Stimulated activated CD4-positive, alpha-beta T cell treated with anti-CD3 and anti-CD28 coated beads, Interleukin-12 subunit alpha, Interleukin-12 subunit beta, amount 100 ng/mL, for 24 hours (primary cell): ENCODE results near the gene PYGL.
"Not testable (repeated sequence)": the region's sequence is repeated elsewhere in the genome, so short reads cannot be mapped to it uniquely, and the experiment has no call there.

Source experiments
- DNase-seq, 2 experiments: peaks; one replicate each; pipeline ENCODE4 v3.0.0-alpha.2; 2020; ENCODE audit warnings: low read depth in 2 of 2

Gene PYGL

DNA sequence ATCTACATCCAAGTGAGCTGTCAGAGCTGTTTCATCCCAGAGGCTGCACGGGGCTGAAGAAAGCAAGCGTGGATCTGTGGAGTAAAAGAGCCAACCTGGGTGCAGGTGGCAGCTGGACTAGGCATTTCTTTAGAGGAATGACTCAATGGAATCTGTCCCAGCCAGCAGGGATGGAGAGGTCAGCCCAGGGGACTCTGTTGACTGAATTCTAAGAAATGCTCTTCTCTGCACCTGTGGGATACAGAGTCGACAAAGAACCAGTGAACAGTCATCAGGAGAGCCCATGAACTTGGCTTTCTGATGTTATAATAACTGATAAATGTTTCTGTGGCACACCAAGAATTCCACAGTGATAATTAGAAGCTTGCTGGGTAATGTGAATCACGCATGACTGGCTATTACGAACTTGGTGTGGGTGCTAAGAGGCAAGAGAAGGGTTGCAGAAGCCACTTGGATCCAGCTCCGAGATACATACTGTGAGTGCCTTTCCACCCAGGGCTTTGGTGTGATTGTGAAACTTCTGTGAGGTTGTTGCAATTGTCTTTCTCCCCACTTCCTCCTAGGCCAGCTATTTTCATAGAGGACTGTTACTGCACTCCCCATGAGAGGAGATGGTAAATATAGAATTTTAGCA lies 16.2 kb downstream of the PYGL start:
- no peak for DNase-seq

- no peak for DNase-seq
These were observed 17.4 kb downstream of the PYGL start for GRCh38 chr14:50926851-50927386.

DNA sequence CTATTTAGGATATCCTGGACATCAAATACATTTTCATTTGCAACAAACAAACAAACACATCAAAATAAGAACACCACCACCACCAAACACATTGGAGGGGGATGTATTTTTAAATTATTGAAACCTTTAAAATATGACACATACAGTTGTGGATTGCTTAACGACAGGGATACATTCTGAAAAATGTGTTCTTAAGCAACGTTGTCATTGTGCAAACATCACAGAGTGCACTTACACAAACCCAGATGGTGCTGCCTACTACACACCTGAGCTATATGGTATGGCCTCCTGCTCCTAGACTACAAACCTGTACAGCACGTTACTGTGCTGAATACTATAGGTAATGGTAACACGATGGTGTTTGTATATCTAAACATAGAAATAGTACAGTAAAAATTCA lies 19.4 kb downstream of the PYGL start:
- no peak for DNase-seq

GRCh38 chr14:50924236-50924635 lies 20.0 kb downstream of the PYGL start:
- no peak for DNase-seq

GRCh38 chr14:50922803-50923202 lies 21.5 kb downstream of the PYGL start:
- DNase-seq: no peak

GRCh38 chr14:50920482-50921230 lies 23.6 kb downstream of the PYGL start:
- no peak for DNase-seq

DNA sequence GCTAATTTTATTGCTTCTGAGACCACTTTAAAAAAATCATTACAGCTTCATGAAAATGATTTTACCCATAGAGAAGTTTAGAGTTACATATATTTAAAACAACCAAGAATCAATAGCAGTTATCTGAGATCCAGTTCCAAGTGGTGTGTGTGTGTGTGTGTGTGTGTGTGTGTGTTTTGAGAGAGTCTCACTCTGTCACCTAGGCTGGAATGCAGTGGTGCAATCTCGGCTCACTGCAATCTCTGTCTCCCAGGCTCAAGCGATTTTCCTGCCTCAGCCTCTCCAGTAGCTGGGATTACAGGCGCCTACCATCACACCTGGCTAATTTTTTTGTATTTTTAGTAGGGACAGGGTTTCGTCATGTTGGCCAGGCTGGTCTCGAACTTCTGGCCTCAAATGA lies 24.8 kb downstream of the PYGL start:
- DNase-seq: not testable (repeated sequence)

GRCh38 chr14:50917449-50917848 lies 26.8 kb downstream of the PYGL start:
- no peak for DNase-seq

GRCh38 chr14:50910495-50911420 lies 33.5 kb downstream of the PYGL start:
- no peak for DNase-seq

GRCh38 chr14:50906326-50907065 lies 37.8 kb downstream of the PYGL start:
- no peak for DNase-seq

DNA sequence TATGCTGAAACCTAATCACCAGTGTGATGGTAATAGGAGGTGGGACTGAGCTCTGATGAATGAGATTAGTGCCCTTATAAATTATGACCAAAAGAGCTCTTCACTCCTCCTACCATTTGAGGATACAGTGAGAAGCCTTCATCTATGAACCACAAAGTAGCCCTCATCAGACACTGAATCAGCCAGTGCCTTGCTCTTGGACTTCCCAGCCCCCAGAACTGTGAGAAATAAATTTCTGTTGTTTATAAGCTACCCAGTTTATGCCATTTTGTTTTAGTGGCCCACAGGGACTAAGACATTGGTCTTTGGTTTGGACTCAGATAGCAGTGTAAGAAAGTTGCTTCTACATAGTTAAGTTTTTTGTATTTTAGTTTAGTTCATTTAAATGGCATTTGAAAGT lies 39.6 kb downstream of the PYGL start:
- DNase-seq: no peak

GRCh38 chr14:50901361-50901760 lies 42.9 kb downstream of the PYGL start:
- DNase-seq: no peak

- no peak for DNase-seq
These were observed 46.6 kb downstream of the PYGL start for GRCh38 chr14:50897658-50898175.

DNA sequence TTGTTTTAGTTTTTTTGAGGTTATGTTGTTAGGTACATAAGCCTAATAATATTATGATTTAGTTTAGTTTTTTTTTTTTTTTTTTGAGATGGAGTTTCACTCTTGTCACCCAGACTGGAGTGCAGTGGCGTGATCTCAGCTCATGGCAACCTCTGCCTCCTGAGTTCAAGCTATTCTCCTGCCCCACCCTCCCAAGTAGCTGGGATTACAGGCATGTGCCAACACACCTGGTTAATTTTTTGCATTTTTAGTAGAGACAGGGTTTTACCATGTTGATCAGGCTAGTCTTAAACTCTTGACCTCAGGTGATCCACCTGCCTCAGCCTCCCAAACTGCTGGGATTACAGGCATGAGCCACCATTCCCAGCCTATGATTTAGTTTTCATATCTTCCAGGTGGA lies 47.3 kb downstream of the PYGL start:
- DNase-seq: not testable (repeated sequence)

DNA sequence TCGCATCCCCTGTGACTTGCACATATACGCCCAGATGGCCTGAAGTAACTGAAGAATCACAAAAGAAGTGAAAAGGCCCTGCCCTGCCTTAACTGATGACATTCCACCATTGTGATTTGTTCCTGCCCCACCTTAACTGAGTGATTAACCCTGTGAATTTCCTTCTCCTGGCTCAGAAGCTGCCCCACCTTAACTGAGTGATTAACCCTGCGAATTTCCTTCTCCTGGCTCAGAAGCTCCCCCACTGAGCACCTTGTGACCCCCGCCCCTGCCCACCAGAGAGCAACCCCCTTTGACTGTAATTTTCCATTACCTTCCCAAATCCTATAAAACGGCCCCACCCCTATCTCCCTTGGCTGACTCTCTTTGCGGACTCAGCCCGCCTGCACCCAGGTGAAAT lies 47.9 kb downstream of the PYGL start:
- not testable (repeated sequence) for DNase-seq

DNA sequence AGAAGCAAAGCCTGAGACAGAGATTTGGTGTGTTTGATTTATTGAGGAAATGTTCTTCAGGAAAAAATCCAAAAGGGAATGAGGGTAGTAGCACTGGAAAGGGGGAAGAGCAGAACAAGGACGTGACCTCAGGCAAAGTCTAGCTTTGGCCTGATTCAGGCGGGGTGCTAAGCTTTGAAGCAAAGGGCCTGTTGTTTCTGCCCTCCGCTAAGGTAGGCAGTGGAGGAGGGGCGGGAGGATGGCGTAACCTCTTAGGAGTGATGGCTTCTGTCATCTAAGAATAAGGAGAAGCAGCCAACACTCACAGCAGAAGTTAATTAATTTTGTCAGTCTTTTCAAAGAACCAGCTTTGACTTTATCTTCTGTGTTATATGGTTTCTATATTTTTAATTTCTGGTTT lies 52.0 kb downstream of the PYGL start:
- DNase-seq: no peak

DNA sequence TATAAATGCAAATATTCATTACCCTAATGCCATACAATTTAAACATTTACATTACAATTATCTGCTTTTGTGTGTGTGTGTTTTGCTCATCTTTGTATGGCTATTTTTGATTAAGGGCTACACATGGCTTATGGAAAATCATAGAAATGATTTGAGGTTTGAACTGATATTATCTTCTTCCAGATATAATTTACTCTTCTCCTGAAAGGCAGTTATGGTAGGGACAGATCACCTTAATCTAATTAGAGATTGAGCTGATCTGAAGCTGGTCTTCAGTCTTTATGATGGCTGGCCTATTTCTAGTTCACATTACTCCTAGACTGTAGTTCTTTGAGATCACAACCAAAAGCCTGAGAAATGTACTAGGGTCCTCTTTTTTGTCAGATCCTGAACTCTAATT lies 56.8 kb downstream of the PYGL start:
- DNase-seq: no peak

DNA sequence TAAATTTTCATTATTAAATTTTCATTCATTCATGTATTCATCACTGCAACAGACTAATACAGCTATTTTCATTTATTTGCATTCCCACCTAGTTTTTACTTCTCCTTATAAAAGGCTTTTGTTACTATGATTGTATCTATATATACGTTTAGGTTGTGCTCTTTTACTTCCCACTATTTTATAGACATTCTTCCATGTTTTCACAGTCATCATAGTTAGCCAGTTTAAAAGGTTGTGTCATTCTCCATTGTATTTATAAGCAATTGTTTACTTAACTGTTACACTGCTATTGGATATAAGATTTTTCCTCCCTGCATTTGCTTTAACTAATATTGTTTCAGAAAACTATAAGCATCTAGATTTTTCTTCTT lies 60.5 kb downstream of the PYGL start:
- DNase-seq: no peak

- no peak for DNase-seq
These were observed 61.1 kb downstream of the PYGL start for GRCh38 chr14:50882932-50883826.

DNA sequence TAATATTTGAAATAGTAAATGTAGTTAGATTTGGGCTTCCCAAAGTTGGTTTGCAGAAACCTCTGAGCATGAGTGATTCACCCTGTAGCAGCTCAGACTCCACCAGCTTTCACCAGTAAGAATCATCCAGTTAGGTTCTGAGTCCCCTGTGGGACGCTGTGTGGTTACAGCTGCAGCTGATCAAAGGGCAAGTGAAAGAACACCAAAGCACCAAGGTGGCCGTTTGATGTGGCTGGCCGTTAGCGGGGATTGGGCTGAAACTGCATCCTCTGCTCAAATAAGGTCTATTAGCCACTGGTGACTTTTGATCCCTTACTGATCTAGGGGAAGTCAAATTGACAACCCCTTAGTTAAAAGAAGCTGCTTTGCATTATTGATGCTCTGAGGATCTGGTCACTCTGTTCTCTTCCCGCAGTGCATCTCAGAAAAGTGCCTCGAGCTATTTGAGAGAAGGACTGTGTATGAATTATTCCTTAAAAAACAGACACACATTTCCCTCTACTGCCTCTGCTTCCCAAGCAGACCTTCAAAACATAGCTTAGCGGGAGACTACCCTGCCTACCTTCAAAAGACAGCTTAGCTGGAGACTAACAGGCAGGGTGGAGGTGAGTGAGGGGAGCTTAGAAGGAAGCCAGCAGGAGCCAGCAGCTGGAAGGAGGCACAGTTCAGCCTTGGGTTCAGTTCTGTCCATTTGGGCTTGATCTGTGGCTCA lies 68.8 kb downstream of the PYGL start:
- DNase-seq: peak; percentile 28 to 55
